ENCODE data around the gene SLC44A4.

SLC44A4 gene

DNA sequence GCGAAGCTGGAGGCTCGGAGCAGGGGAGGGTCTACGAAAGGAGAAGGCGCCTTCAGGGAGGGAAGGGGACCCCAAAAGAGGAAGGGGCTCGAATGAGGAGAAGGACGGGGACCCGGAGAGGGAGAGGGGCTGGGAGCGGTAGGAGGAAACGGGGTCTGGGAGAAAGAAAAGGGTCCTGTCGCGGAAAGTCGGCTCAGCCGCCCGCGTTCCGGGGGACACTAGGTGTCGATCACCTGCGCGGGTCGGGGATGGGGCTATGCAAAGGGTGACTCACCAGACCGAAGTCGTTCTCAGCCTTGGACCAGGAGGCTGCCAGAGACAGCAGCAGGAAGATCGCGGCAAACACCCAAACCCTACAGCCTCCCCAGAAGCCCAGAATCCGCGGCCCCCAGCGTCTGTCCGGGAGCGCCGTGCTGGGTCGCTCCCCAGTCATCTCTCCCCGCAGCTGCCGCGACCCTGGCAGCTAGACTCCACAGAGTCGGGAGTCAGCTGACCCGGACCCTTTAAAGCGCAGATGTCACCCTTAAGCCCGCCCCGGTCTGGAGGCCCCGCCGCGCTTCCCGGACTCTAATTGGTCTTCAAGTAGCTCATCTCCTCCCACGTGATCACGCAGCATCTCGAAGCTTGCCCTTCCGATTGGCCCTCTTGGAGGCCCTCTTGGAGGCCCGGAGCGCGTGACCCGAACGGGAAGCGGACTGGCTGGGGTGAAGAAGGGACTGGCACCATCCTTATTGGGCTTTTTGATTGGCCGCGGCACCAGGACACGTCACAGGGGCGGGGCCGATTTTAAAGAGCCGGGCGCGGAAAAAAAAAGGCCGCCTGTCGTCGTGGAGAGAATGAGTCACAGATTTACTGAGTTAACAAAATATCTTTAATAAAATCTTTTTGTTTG, 16.2 kb downstream of the SLC44A4 start, which contains the start of gene NEU1:
Gene NEU1 (minus strand): TSS at position 478 of the 892 bp plus-strand sequence. CDS start 45 bp downstream, at position 433.
- peak within 1 kb of the TSS; percentile 30 for H3K27ac ChIP-seq (ENCODE audit: low read length, poor library complexity, severe bottlenecking)
- H3K23ac ChIP-seq (ENCODE audit: low read length in 2 of 2) = peak within 1 kb of the TSS in 1 of 2 experiments; percentile 2
- H3K9ac ChIP-seq (ENCODE audit: low read length) = peak within 1 kb of the TSS; percentile 97
- peak within 1 kb of the TSS; percentile 40 for H3K18ac ChIP-seq (ENCODE audit: low read depth in 1 of 2, low read length in 2 of 2)
- peaks cover 33% of the 10 kb centered on the region for H3K79me1 ChIP-seq (replicated peaks; ENCODE audit: low read length, poor library complexity, severe bottlenecking)
- no peak within 1 kb of the TSS for H2AK5ac ChIP-seq (ENCODE audit: low read length, severe bottlenecking)
- H2BK12ac ChIP-seq (ENCODE audit: low read length in 2 of 2) = peak within 1 kb of the TSS in 1 of 2 experiments; percentile 7
- peak within 1 kb of the TSS; percentile 66 to 99 for H3K4me3 ChIP-seq (ENCODE audit: insufficient read depth in 1 of 2, low read depth in 1 of 2, low read length in 2 of 2)
- peak within 1 kb of the TSS; percentile 24 for H2BK5ac ChIP-seq (ENCODE audit: low read depth, low read length, poor library complexity, severe bottlenecking)
- H3K4me1 ChIP-seq (ENCODE audit: control insufficient read depth, insufficient read depth, low read depth, low read length) = peaks cover 11% of the 10 kb centered on the region
- H2BK120ac ChIP-seq (ENCODE audit: low read depth, low read length) = no peak within 1 kb of the TSS
- peak within 1 kb of the TSS; percentile 20 to 69 for H3K4ac ChIP-seq (ENCODE audit: low read depth in 1 of 2, low read length in 2 of 2)
- peak within 1 kb of the TSS; percentile 89 for H2BK15ac ChIP-seq (ENCODE audit: low read depth, poor library complexity, severe bottlenecking)
- no peaks in the 10 kb centered on the region for H3K27me3 ChIP-seq (ENCODE audit: control insufficient read depth in 1 of 2, insufficient read depth in 1 of 2, low read length in 2 of 2)
- WGBS = under 1% methylated on average over 61 of the region's 64 CpGs
- peaks cover 31 to 34% of the 10 kb centered on the region in 2 experiments for H3K36me3 ChIP-seq (ENCODE audit: control insufficient read depth in 1 of 2, insufficient read depth in 2 of 2, low read depth in 1 of 2, low read length in 2 of 2)
- H4K8ac ChIP-seq (ENCODE audit: low read length) = peak within 1 kb of the TSS; percentile 59
- no peaks in the 10 kb centered on the region for H3K9me3 ChIP-seq (ENCODE audit: control insufficient read depth, low read length)
- H2AFZ ChIP-seq (ENCODE audit: low read depth, low read length) = peak within 1 kb of the TSS; percentile 65
- peak within 1 kb of the TSS in 1 of 2 experiments; percentile 81 for H3K14ac ChIP-seq (ENCODE audit: low read length in 2 of 2)
- DNase-seq = peak; percentile 100
- H3K4me2 ChIP-seq (ENCODE audit: low read length, poor library complexity, severe bottlenecking) = peak within 1 kb of the TSS; percentile 95
- H4K91ac ChIP-seq (ENCODE audit: low read length) = peak within 1 kb of the TSS; percentile 64

DNA sequence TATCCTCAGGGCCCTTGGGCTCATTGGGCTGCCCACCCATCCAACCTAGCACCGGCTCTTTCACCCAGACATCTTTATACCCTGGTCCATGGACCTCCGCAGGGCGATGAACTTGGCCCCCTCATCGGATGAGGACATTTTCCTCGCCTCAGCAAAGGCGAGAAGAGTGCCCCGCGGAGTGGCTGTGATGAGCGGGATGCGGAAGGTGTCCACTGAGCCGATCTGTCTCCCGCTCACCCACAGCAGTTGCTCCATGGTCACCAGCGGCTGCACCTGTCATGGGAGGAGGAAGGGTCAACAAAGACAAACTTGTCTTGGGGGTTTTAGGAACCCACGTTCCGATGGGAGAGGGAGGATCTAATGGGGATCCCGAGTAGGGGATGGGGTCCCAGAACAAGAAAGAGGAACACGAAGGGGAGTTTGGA, 16.9 kb downstream of the SLC44A4 start:
- H2BK5ac ChIP-seq (ENCODE audit: low read depth, low read length, poor library complexity, severe bottlenecking) = peak overlapping the region; percentile 24
- H3K4me2 ChIP-seq (ENCODE audit: low read length, poor library complexity, severe bottlenecking) = peak overlapping the region; percentile 95
- peaks cover 33% of the 10 kb centered on the region for H3K79me1 ChIP-seq (replicated peaks; ENCODE audit: low read length, poor library complexity, severe bottlenecking)
- H3K18ac ChIP-seq (ENCODE audit: low read depth in 1 of 2, low read length in 2 of 2) = peak overlapping the region; percentile 40
- H4K8ac ChIP-seq (ENCODE audit: low read length) = no peak overlapping the region
- H3K4me3 ChIP-seq (ENCODE audit: insufficient read depth in 1 of 2, low read depth in 1 of 2, low read length in 2 of 2) = peak overlapping the region; percentile 66 to 99
- H3K23ac ChIP-seq (ENCODE audit: low read length in 2 of 2) = peak overlapping the region in 1 of 2 experiments; percentile 2
- no peak for DNase-seq
- WGBS = 64% methylated on average over 17 of the region's 17 CpGs
- peak overlapping the region in 1 of 2 experiments; percentile 7 for H2BK12ac ChIP-seq (ENCODE audit: low read length in 2 of 2)
- H3K27ac ChIP-seq (ENCODE audit: low read length, poor library complexity, severe bottlenecking) = no peak overlapping the region
- peaks cover 31 to 41% of the 10 kb centered on the region in 2 experiments for H3K36me3 ChIP-seq (ENCODE audit: control insufficient read depth in 1 of 2, insufficient read depth in 2 of 2, low read depth in 1 of 2, low read length in 2 of 2)
- H3K9me3 ChIP-seq (ENCODE audit: control insufficient read depth, low read length) = no peaks in the 10 kb centered on the region
- H2BK15ac ChIP-seq (ENCODE audit: low read depth, poor library complexity, severe bottlenecking) = peak overlapping the region; percentile 12
- peaks cover 11% of the 10 kb centered on the region for H3K4me1 ChIP-seq (ENCODE audit: control insufficient read depth, insufficient read depth, low read depth, low read length)
- H2BK120ac ChIP-seq (ENCODE audit: low read depth, low read length) = no peak overlapping the region
- H2AFZ ChIP-seq (ENCODE audit: low read depth, low read length) = no peak overlapping the region
- no peaks in the 10 kb centered on the region for H3K27me3 ChIP-seq (ENCODE audit: control insufficient read depth in 1 of 2, insufficient read depth in 1 of 2, low read length in 2 of 2)
- H2AK5ac ChIP-seq (ENCODE audit: low read length, severe bottlenecking) = no peak overlapping the region
- H3K14ac ChIP-seq (ENCODE audit: low read length in 2 of 2) = peak overlapping the region in 1 of 2 experiments; percentile 81
- H3K9ac ChIP-seq (ENCODE audit: low read length) = peak overlapping the region; percentile 97
- H4K91ac ChIP-seq (ENCODE audit: low read length) = no peak overlapping the region
- peak overlapping the region in 1 of 2 experiments; percentile 69 for H3K4ac ChIP-seq (ENCODE audit: low read depth in 1 of 2, low read length in 2 of 2)

DNA sequence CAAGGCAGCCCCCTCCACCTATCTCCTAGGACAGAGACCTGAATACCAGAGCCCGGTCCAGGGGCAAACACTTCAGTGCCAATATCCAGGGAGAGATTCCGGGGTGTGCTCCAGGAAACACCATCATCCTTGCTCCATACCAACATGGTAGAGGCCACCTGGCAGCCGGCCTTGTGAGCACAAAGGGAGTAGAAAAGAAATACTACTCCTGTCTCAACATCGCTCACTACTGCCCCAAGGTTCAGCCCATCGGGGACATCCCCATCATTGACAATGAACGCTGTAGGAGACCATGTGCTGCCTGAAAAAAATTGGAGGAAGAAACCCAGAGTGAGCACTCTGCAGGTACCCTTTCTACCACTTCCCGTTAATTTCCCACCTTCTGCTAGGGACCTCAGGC, 17.6 kb downstream of the SLC44A4 start:
- Histone ChIP-seq H3K4ac (ENCODE audit: low read depth in 1 of 2, low read length in 2 of 2) (no peak overlapping the region), H3K23ac (ENCODE audit: low read length in 2 of 2) (no peak overlapping the region), H3K27me3 (ENCODE audit: control insufficient read depth in 1 of 2, insufficient read depth in 1 of 2, low read length in 2 of 2) (no peaks in the 10 kb centered on the region), H3K4me3 (ENCODE audit: insufficient read depth in 1 of 2, low read depth in 1 of 2, low read length in 2 of 2) (no peak overlapping the region), H2BK120ac (ENCODE audit: low read depth, low read length) (no peak overlapping the region), H3K9ac (ENCODE audit: low read length) (peak overlapping the region; percentile 97), H2AFZ (ENCODE audit: low read depth, low read length) (no peak overlapping the region), H3K36me3 (ENCODE audit: control insufficient read depth in 1 of 2, insufficient read depth in 2 of 2, low read depth in 1 of 2, low read length in 2 of 2) (peaks cover 31 to 43% of the 10 kb centered on the region in 2 experiments), H3K4me2 (ENCODE audit: low read length, poor library complexity, severe bottlenecking) (no peak overlapping the region), H4K8ac (ENCODE audit: low read length) (no peak overlapping the region), H2BK15ac (ENCODE audit: low read depth, poor library complexity, severe bottlenecking) (no peak overlapping the region), H3K14ac (ENCODE audit: low read length in 2 of 2) (no peak overlapping the region), H3K4me1 (ENCODE audit: control insufficient read depth, insufficient read depth, low read depth, low read length) (peaks cover 11% of the 10 kb centered on the region), H2BK5ac (ENCODE audit: low read depth, low read length, poor library complexity, severe bottlenecking) (no peak overlapping the region), H3K79me1 (replicated peaks; ENCODE audit: low read length, poor library complexity, severe bottlenecking) (peaks cover 33% of the 10 kb centered on the region), H3K18ac (ENCODE audit: low read depth in 1 of 2, low read length in 2 of 2) (no peak overlapping the region), H2BK12ac (ENCODE audit: low read length in 2 of 2) (no peak overlapping the region), H4K91ac (ENCODE audit: low read length) (no peak overlapping the region), H3K27ac (ENCODE audit: low read length, poor library complexity, severe bottlenecking) (no peak overlapping the region), H2AK5ac (ENCODE audit: low read length, severe bottlenecking) (no peak overlapping the region), H3K9me3 (ENCODE audit: control insufficient read depth, low read length) (no peaks in the 10 kb centered on the region)
- DNase-seq = no peak
- 99% methylated on average over 7 of the region's 7 CpGs for WGBS

DNA sequence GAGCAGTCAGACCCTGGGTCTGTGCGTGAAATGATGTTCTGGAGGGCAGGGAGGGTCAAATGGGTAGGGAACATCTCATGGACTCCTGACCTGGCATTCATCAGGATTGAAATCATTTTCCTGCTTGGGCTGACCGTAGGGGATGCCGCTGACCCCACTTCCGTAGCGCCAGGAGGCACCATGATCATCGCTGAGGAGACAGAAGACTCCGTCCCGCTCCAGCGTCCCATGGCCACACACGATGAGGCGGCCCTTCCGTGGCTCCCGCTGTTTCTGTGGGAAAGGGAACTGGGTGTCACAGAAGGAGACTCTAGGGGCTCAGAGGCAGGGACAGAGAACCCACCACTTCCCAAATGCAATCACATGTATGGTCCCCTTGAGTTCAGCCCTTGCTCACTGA, 18.4 kb downstream of the SLC44A4 start:
- Histone ChIP-seq H4K8ac (ENCODE audit: low read length) (no peak overlapping the region), H3K4ac (ENCODE audit: low read depth in 1 of 2, low read length in 2 of 2) (no peak overlapping the region), H2AFZ (ENCODE audit: low read depth, low read length) (no peak overlapping the region), H3K36me3 (ENCODE audit: control insufficient read depth in 1 of 2, insufficient read depth in 2 of 2, low read depth in 1 of 2, low read length in 2 of 2) (peaks cover 35 to 43% of the 10 kb centered on the region in 2 experiments), H2BK15ac (ENCODE audit: low read depth, poor library complexity, severe bottlenecking) (no peak overlapping the region), H4K91ac (ENCODE audit: low read length) (no peak overlapping the region), H3K9ac (ENCODE audit: low read length) (no peak overlapping the region), H3K23ac (ENCODE audit: low read length in 2 of 2) (no peak overlapping the region), H2BK5ac (ENCODE audit: low read depth, low read length, poor library complexity, severe bottlenecking) (no peak overlapping the region), H3K79me1 (replicated peaks; ENCODE audit: low read length, poor library complexity, severe bottlenecking) (peaks cover 33% of the 10 kb centered on the region), H2BK120ac (ENCODE audit: low read depth, low read length) (no peak overlapping the region), H3K4me3 (ENCODE audit: insufficient read depth in 1 of 2, low read depth in 1 of 2, low read length in 2 of 2) (no peak overlapping the region), H3K14ac (ENCODE audit: low read length in 2 of 2) (no peak overlapping the region), H2BK12ac (ENCODE audit: low read length in 2 of 2) (no peak overlapping the region), H3K4me2 (ENCODE audit: low read length, poor library complexity, severe bottlenecking) (no peak overlapping the region), H3K9me3 (ENCODE audit: control insufficient read depth, low read length) (no peaks in the 10 kb centered on the region), H3K27ac (ENCODE audit: low read length, poor library complexity, severe bottlenecking) (no peak overlapping the region), H2AK5ac (ENCODE audit: low read length, severe bottlenecking) (no peak overlapping the region), H3K18ac (ENCODE audit: low read depth in 1 of 2, low read length in 2 of 2) (no peak overlapping the region), H3K4me1 (ENCODE audit: control insufficient read depth, insufficient read depth, low read depth, low read length) (peaks cover 11% of the 10 kb centered on the region), H3K27me3 (ENCODE audit: control insufficient read depth in 1 of 2, insufficient read depth in 1 of 2, low read length in 2 of 2) (no peaks in the 10 kb centered on the region)
- DNase-seq = no peak
- over 99% methylated on average over 13 of the region's 13 CpGs for WGBS

All from mesenchymal stem cell (in vitro differentiated cells and primary cell).